ENCODE results near the gene ADAMTS2. TPM values are rescaled to one million over a fixed set of nuclear protein-coding genes. Genes with fewer than 3 reads are reported as not detected.

ADAMTS2 gene
- total and polyA plus RNA-seq, 2 donors (not counting 3 experiments of a cell fraction or from before 2014, with no cell fraction given), result not detected

DNA sequence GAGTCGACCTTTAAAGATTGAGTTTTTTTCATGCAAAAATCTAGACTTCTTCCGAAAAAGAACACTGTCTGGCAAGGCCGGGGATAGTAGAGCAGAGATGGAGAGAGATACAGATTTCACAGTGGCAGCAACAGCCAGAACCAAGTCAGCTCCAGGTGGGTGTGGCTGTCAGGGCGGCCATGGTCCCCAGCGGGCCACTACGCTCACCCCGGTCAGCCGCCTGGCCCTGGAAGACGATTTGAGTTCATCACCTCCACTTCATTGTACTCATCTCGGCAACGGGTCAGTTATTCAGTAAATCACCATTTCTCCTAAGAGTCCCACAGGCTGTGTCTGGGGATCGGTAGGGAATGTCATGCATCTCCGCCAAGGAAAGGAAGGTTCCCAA, 232.1 kb downstream of the ADAMTS2 start:
- Histone ChIP-seq H3K27ac (ENCODE audit: insufficient read depth, low read depth, low read length) (no peak overlapping the region), H3K79me2 (ENCODE audit: control insufficient read depth, insufficient read depth, low read length) (no peaks in the 10 kb centered on the region), H3K9me1 (replicated peaks; ENCODE audit: control insufficient read depth, extremely low read depth, insufficient read depth, low read length) (no peaks in the 10 kb centered on the region), H3K9me3 (replicated peaks; ENCODE audit: control insufficient read depth, insufficient read depth, low read length) (peaks cover 4% of the 10 kb centered on the region), H3K4me2 (ENCODE audit: insufficient read depth, low read length) (no peak overlapping the region), H2AFZ (ENCODE audit: low read depth, low read length) (no peak overlapping the region), H4K20me1 (replicated peaks; ENCODE audit: control insufficient read depth, extremely low read depth, insufficient read depth, low read length) (no peaks in the 10 kb centered on the region), H3K27me3 (ENCODE audit: control insufficient read depth in 2 of 2, insufficient read depth in 2 of 2, low read length in 2 of 2) (no peaks in the 10 kb centered on the region), H3K4me1 (ENCODE audit: control insufficient read depth, extremely low read depth, insufficient read depth, low read length) (no peaks in the 10 kb centered on the region), H3K36me3 (ENCODE audit: control insufficient read depth in 2 of 2, extremely low read depth in 1 of 2, insufficient read depth in 2 of 2, low read length in 2 of 2) (no peaks in the 10 kb centered on the region), H3K9ac (replicated peaks; ENCODE audit: extremely low read depth, insufficient read depth, low read length) (no peak overlapping the region), H3K4me3 (replicated peaks in 1 of 3; ENCODE audit: insufficient read depth in 1 of 3, low read depth in 1 of 3, low read length in 3 of 3) (no peak overlapping the region)
- no TSS peak for BruUV-seq (replicated peaks)
- CTCF ChIA-PET, result no interaction called here
- DNase-seq (ENCODE audit: low read depth, low spot score), result no peak
- POLR2A ChIA-PET, result no interaction called here
- no peak for FAIRE-seq
- intact Hi-C loops (cut with micrococcal nuclease) (no loop called here), dilution Hi-C loops (cut with MboI; ENCODE audit: extremely low pct_ligation_motif_present, low sequenced_read_pairs) (no loop called here)
- TF ChIP-seq JUN (IDR thresholded peaks at IDR 0.05; ENCODE audit: borderline replicate concordance, insufficient read depth, insufficient read length, low read depth) (no peak), POLR2AphosphoS5 (IDR thresholded peaks at IDR 0.05; ENCODE audit: insufficient read depth, low read depth, low read length) (no peak), GATA2 (IDR thresholded peaks at IDR 0.05; ENCODE audit: insufficient read depth, insufficient read length, low read depth, low read length) (no peak)

DNA sequence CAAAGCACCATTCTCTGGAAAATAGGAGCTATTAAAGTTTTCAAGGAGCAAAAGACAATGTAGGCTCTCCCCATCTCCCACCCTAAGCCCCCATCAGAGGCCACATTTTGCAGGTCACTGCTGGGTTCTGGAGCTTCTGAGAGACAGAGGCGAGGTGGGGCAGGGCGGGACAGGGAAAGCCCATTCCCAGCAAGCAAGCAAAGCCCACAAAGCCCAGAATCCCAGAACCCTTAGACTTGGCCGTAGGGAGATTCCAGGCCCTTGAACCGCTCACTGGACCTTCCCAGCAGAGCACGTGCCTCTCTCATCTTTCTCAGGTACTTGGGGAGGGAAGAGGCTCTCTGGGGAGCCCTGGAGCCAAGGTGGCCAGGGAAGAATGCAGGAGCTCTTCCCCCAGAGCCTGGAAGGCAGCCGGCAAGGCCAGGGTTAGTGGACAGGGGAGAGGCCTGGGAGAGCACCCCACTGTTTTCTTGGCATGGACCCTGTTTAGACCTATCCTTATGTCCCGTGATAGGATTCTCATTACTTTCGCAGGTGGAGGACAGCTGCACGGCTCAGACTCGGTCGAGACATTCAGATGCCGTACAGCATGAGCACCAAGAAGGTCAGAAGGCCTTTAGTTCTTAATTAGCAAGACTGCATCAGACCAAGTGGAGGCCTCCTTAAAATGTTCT, 232.7 kb downstream of the ADAMTS2 start:
- Histone ChIP-seq H3K9ac (replicated peaks; ENCODE audit: extremely low read depth, insufficient read depth, low read length) (no peak overlapping the region), H3K9me3 (replicated peaks; ENCODE audit: control insufficient read depth, insufficient read depth, low read length) (peaks cover 4% of the 10 kb centered on the region), H4K20me1 (replicated peaks; ENCODE audit: control insufficient read depth, extremely low read depth, insufficient read depth, low read length) (no peaks in the 10 kb centered on the region), H3K4me2 (ENCODE audit: insufficient read depth, low read length) (no peak overlapping the region), H3K79me2 (ENCODE audit: control insufficient read depth, insufficient read depth, low read length) (no peaks in the 10 kb centered on the region), H2AFZ (ENCODE audit: low read depth, low read length) (no peak overlapping the region), H3K27me3 (ENCODE audit: control insufficient read depth in 2 of 2, insufficient read depth in 2 of 2, low read length in 2 of 2) (no peaks in the 10 kb centered on the region), H3K4me1 (ENCODE audit: control insufficient read depth, extremely low read depth, insufficient read depth, low read length) (no peaks in the 10 kb centered on the region), H3K9me1 (replicated peaks; ENCODE audit: control insufficient read depth, extremely low read depth, insufficient read depth, low read length) (no peaks in the 10 kb centered on the region), H3K27ac (ENCODE audit: insufficient read depth, low read depth, low read length) (no peak overlapping the region), H3K36me3 (ENCODE audit: control insufficient read depth in 2 of 2, extremely low read depth in 1 of 2, insufficient read depth in 2 of 2, low read length in 2 of 2) (no peaks in the 10 kb centered on the region), H3K4me3 (replicated peaks in 1 of 3; ENCODE audit: insufficient read depth in 1 of 3, low read depth in 1 of 3, low read length in 3 of 3) (no peak overlapping the region)
- ChIA-PET CTCF (no interaction called here), POLR2A (no interaction called here)
- no peak for FAIRE-seq
- no TSS peak for BruUV-seq (replicated peaks)
- intact Hi-C loops (cut with micrococcal nuclease) (no loop called here), dilution Hi-C loops (cut with MboI; ENCODE audit: extremely low pct_ligation_motif_present, low sequenced_read_pairs) (no loop called here)
- no peak for DNase-seq (ENCODE audit: low read depth, low spot score)
- no peak for TF ChIP-seq MAX (IDR thresholded peaks at IDR 0.05; ENCODE audit: insufficient read depth, insufficient read length)
- TF ChIP-seq GATA2 (IDR thresholded peaks at IDR 0.05; ENCODE audit: insufficient read depth, insufficient read length, low read depth, low read length), result no peak
- TF ChIP-seq, protein P1, sequence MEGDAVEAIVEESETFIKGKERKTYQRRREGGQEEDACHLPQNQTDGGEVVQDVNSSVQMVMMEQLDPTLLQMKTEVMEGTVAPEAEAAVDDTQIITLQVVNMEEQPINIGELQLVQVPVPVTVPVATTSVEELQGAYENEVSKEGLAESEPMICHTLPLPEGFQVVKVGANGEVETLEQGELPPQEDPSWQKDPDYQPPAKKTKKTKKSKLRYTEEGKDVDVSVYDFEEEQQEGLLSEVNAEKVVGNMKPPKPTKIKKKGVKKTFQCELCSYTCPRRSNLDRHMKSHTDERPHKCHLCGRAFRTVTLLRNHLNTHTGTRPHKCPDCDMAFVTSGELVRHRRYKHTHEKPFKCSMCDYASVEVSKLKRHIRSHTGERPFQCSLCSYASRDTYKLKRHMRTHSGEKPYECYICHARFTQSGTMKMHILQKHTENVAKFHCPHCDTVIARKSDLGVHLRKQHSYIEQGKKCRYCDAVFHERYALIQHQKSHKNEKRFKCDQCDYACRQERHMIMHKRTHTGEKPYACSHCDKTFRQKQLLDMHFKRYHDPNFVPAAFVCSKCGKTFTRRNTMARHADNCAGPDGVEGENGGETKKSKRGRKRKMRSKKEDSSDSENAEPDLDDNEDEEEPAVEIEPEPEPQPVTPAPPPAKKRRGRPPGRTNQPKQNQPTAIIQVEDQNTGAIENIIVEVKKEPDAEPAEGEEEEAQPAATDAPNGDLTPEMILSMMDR (IDR thresholded peaks at IDR 0.05; ENCODE audit: extremely low read depth in 1 of 2, insufficient read depth in 1 of 2, low read depth in 1 of 2, low read length in 2 of 2), result no peak
- no peak for TF ChIP-seq EZH2 (IDR thresholded peaks at IDR 0.05; ENCODE audit: borderline replicate concordance, low read depth, low read length, severe bottlenecking)
- TF ChIP-seq MYC (IDR thresholded peaks at IDR 0.05; ENCODE audit: low read depth, low read length), result no peak
- TF ChIP-seq POLR2AphosphoS5 (IDR thresholded peaks at IDR 0.05; ENCODE audit: insufficient read depth, low read depth, low read length), result no peak
- TF ChIP-seq JUN (IDR thresholded peaks at IDR 0.05; ENCODE audit: borderline replicate concordance, insufficient read depth, insufficient read length, low read depth), result no peak
